Activated B cell treated with CpG ODN at 0.5 μM for 24 hours (primary cell): ENCODE measurements around the gene IHH. TPM values are rescaled to one million over a fixed set of nuclear protein-coding genes. Genes with fewer than 3 reads are reported as not detected.

Source experiments
- ATAC-seq: fragments of 200-7000 bp; cut with Tn5 transposase; one replicate; pipeline ENCODE4 v1.10.0; 2021; ENCODE audit warnings: low read depth, mild to moderate bottlenecking, moderate library complexity
- CTCF ChIA-PET: fragments of 350-600 bp; sonication (Branson Sonifier 250); formaldehyde crosslinking; loops from one replicate; lab custom pipeline; 2021; ENCODE audit warnings: antibody characterized with exemption; lab: Charles Lee
- POLR2A ChIA-PET: fragments of 350-600 bp; sonication (Branson Sonifier 250); formaldehyde crosslinking; loops from one replicate; lab custom pipeline; 2021; ENCODE audit warnings: antibody characterized with exemption; lab: Charles Lee
- DNase-seq: peaks from one replicate; pipeline ENCODE4 v3.0.0; 2022
- H3K27ac Mint-ChIP-seq: one replicate; pipeline ENCODE4 v1.8.0; 2020; ENCODE audit warnings: mixed read lengths
- H3K27me3 Mint-ChIP-seq: one replicate; pipeline ENCODE4 v1.8.0; 2021; ENCODE audit warnings: mixed read lengths
- H3K36me3 Mint-ChIP-seq: one replicate; pipeline ENCODE4 v1.8.0; 2021; ENCODE audit warnings: low read depth, mixed read lengths
- H3K4me1 Mint-ChIP-seq: one replicate; pipeline ENCODE4 v1.8.0; 2021; ENCODE audit warnings: mixed read lengths
- H3K4me3 Mint-ChIP-seq: one replicate; pipeline ENCODE4 v1.8.0; 2020; ENCODE audit warnings: mild to moderate bottlenecking, mixed read lengths
- H3K9me3 Mint-ChIP-seq: one replicate; pipeline ENCODE4 v1.8.0; 2020; ENCODE audit warnings: mixed read lengths
- intact Hi-C: fragments of 100-400 bp; cut with micrococcal nuclease; formaldehyde crosslinking; loops from one replicate; pipeline ENCODE4 v1.15.1; 2024
- total RNA-seq: library from RNA; stranded (reverse); gene quantifications from 2 replicates; pipeline ENCODE4 v1.2.3, GENCODE V29; 2022
- TF ChIP-seq, protein P1 (sequence below): fragments of 200-600 bp; IDR thresholded peaks from one replicate; pipeline ENCODE4 v1.8.0; 2022; ENCODE audit warnings: antibody characterized with exemption, mild to moderate bottlenecking

Gene IHH
- total RNA-seq, 1 donor from 2014 or later, result not detected

DNA sequence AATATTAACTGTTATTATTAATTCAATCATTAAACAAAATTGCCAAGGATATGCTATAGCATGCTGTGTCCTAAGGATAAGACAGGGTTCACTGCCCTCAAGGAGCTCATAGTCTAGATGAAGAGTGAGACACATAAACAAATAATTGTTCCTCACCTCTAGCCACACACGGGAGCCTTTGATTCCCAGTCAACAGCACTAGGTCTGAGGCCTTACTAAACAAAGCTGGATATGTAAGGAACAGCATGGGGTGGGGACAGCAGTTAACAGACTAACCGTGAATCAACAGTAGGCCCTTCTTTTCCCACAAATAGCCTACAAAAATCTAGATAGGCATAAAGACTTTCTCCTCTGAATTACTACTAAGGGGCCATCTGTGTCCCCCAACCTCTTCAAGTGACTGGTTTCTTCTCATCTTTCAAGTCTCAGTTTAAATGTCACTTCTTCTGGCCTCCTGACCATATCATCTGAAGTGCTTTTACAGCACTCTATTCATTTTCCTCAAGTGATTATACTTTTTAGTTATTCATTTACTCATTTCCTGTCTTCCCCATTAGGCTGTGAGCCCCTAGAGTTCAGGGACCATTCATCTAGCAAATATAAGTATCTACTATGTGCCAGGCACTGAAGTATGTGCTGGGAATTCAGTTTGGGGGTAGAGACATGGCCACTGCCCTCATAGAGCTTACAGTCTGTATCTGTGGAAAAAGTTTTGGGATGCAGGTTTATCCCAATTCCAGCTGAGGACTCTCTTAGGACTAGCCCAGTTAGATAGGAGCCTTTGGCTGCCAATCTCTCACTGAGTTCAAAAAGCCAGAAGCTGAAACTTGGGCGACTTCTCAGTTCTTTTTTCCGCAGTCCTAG, 29.9 kb upstream of the IHH start:
- Mint-ChIP-seq H3K27me3 (no peaks in the 10 kb centered on the region), H3K36me3 (peaks cover 37% of the 10 kb centered on the region), H3K9me3 (no peaks in the 10 kb centered on the region), H3K4me3 (no peak overlapping the region), H3K4me1 (no peaks in the 10 kb centered on the region), H3K27ac (no peak overlapping the region)
- TF ChIP-seq, protein P1, sequence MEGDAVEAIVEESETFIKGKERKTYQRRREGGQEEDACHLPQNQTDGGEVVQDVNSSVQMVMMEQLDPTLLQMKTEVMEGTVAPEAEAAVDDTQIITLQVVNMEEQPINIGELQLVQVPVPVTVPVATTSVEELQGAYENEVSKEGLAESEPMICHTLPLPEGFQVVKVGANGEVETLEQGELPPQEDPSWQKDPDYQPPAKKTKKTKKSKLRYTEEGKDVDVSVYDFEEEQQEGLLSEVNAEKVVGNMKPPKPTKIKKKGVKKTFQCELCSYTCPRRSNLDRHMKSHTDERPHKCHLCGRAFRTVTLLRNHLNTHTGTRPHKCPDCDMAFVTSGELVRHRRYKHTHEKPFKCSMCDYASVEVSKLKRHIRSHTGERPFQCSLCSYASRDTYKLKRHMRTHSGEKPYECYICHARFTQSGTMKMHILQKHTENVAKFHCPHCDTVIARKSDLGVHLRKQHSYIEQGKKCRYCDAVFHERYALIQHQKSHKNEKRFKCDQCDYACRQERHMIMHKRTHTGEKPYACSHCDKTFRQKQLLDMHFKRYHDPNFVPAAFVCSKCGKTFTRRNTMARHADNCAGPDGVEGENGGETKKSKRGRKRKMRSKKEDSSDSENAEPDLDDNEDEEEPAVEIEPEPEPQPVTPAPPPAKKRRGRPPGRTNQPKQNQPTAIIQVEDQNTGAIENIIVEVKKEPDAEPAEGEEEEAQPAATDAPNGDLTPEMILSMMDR, result no peak
- intact Hi-C loops, result no loop called here
- no peak for ATAC-seq
- ChIA-PET CTCF (no interaction called here), POLR2A (interaction anchor here (0.6 kb wide), 1 partner anchor 92 kb away, joined by 4 read pairs; no protein-coding TSS in a partner anchor)
- no peak for DNase-seq

DNA sequence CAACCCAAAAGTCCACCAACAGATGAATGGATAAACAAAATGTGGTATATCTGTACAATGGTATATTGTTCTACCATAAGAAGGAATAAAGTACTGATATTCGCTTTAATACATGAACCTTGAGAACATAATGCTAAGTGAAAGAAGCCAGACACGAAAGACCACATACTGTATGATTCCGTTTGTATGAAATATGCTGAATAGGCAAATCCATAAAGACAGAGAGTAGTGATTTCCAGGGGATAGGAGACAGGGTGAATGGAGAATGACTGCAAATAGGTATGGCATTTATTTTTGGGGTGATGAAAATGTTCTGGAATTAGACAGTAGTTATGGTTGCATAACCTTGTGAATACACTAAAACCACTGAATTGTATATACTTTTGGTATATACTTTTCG, 28.6 kb upstream of the IHH start:
- ChIA-PET CTCF (interaction anchor here (0.5 to 0.6 kb wide), 2 partner anchors 14 to 109 kb away, joined by 3 read pairs; no protein-coding TSS in a partner anchor), POLR2A (no interaction called here)
- no peak for DNase-seq
- H3K36me3 Mint-ChIP-seq, result peaks cover 34% of the 10 kb centered on the region
- no peaks in the 10 kb centered on the region for H3K4me1 Mint-ChIP-seq
- H3K27ac Mint-ChIP-seq, result no peak overlapping the region
- no peaks in the 10 kb centered on the region for H3K9me3 Mint-ChIP-seq
- TF ChIP-seq, protein P1, result no peak
- no peaks in the 10 kb centered on the region for H3K27me3 Mint-ChIP-seq
- no peak overlapping the region for H3K4me3 Mint-ChIP-seq
- intact Hi-C loops, result no loop called here
- no peak for ATAC-seq

DNA sequence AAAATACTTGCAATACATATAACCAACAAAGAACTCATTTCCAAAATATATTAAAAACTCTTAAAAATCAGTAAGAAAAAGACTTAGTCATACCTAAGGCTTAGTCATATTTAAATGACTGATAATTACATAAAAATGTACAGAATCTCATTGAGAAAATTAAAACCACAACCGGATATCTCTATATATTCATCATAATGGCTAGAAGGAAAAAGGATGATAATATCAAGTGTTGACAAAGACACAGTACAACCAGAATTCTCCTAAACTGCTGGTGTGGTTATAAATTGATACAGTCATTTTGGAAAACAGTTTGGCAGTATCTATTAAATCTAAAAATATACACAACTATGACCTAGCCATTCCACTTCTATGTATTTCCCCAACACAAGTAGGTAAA, 27.1 kb upstream of the IHH start:
- DNase-seq, result no peak
- CTCF ChIA-PET, result interaction anchor here (1.6 kb wide), 1 partner anchor 15 kb away, joined by 4 read pairs; no protein-coding TSS in a partner anchor
- TF ChIP-seq, protein P1, result no peak
- no peak overlapping the region for H3K4me3 Mint-ChIP-seq
- no peak overlapping the region for H3K27ac Mint-ChIP-seq
- H3K36me3 Mint-ChIP-seq, result peaks cover 23% of the 10 kb centered on the region
- POLR2A ChIA-PET, result no interaction called here
- no peaks in the 10 kb centered on the region for H3K4me1 Mint-ChIP-seq
- no peaks in the 10 kb centered on the region for H3K9me3 Mint-ChIP-seq
- intact Hi-C loops, result no loop called here
- H3K27me3 Mint-ChIP-seq, result no peaks in the 10 kb centered on the region
- no peak for ATAC-seq

DNA sequence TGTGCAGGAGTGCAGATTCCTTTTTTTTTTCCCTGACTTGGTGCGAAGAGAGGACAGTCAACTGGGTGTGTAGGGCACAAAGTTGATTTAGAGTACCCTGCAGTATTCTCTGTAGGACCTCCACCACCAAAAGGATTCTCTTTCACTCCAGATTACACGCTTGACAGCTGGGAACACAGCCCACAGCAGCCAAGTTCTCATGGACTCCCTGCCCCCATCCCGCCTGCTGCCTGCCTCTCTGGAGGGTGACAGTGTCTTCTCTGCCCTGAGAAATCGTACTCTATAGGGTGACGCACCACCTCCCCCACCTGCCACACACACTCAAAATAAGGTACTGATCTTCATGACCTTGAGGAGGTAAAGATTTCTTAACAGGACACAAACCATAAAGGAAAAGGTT, 26.6 kb upstream of the IHH start:
- Mint-ChIP-seq H3K27ac (no peak overlapping the region), H3K27me3 (no peaks in the 10 kb centered on the region), H3K9me3 (no peaks in the 10 kb centered on the region), H3K4me1 (peaks cover 3% of the 10 kb centered on the region), H3K36me3 (peaks cover 19% of the 10 kb centered on the region), H3K4me3 (no peak overlapping the region)
- TF ChIP-seq, protein P1, result no peak
- DNase-seq (no peak), ATAC-seq (no peak)
- CTCF ChIA-PET, result interaction anchor here (1.6 kb wide), 1 partner anchor 15 kb away, joined by 4 read pairs; no protein-coding TSS in a partner anchor
- POLR2A ChIA-PET, result no interaction called here
- intact Hi-C loops, result no loop called here

DNA sequence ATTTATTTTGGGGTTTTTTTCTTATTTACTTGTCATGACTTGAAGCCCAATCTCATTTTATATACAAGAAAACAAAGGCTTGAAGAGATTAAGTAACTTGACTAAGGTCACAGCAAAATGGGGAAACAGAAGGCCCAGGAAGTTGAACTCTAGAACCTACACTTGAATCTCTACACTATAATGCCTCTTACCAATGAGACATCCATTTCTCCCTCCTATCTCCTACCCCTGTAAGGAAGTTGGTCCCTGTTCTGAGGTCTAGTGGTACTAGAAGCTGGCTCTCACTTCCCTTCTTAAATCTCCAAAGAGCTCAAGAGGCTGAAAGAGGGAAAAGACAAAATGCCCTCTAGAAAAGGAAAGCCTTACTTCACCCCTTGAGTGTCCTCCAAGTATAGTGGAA, 25.5 kb upstream of the IHH start:
- no peaks in the 10 kb centered on the region for H3K9me3 Mint-ChIP-seq
- intact Hi-C loops, result no loop called here
- no peaks in the 10 kb centered on the region for H3K27me3 Mint-ChIP-seq
- CTCF ChIA-PET, result no interaction called here
- DNase-seq, result no peak
- no peak overlapping the region for H3K27ac Mint-ChIP-seq
- POLR2A ChIA-PET, result no interaction called here
- TF ChIP-seq, protein P1, result no peak
- no peak for ATAC-seq
- H3K36me3 Mint-ChIP-seq, result peaks cover 19% of the 10 kb centered on the region
- peaks cover 13% of the 10 kb centered on the region for H3K4me1 Mint-ChIP-seq
- H3K4me3 Mint-ChIP-seq, result no peak overlapping the region
